Memory B cell (primary cell): ENCODE measurements around the gene RSPH3.
A peak's percentile ranks its signal among the peaks of the same experiment; 100 is the strongest.
"Not testable (repeated sequence)": the region's sequence is repeated elsewhere in the genome, so short reads cannot be mapped to it uniquely, and the experiment has no call there.

Source experiments
- ATAC-seq: fragments of 150-1000 bp; cut with Tn5 transposase; 2 replicates; pipeline ENCODE4 v1.10.0; 2021; ENCODE audit warnings: low read depth, mild to moderate bottlenecking, moderate library complexity
- DNase-seq, 2 donors: peaks; one replicate each; pipeline ENCODE4 v3.0.0; 2022; ENCODE audit warnings: low spot score in 2 of 2
- H3K27ac Mint-ChIP-seq: one replicate; pipeline ENCODE4 v1.8.0; 2022; ENCODE audit warnings: mild to moderate bottlenecking, moderate library complexity, mixed read lengths
- H3K27me3 Mint-ChIP-seq: one replicate; pipeline ENCODE4 v1.8.0; 2022; ENCODE audit warnings: mixed read lengths
- H3K36me3 Mint-ChIP-seq: one replicate; pipeline ENCODE4 v1.8.0; 2022; ENCODE audit warnings: mild to moderate bottlenecking, mixed read lengths
- H3K4me1 Mint-ChIP-seq: one replicate; pipeline ENCODE4 v1.8.0; 2022; ENCODE audit warnings: mixed read lengths
- H3K4me3 Mint-ChIP-seq: one replicate; pipeline ENCODE4 v1.8.0; 2022; ENCODE audit warnings: mild to moderate bottlenecking, moderate library complexity, mixed read lengths
- H3K9me3 Mint-ChIP-seq: one replicate; pipeline ENCODE4 v1.8.0; 2022; ENCODE audit warnings: mixed read lengths

Gene RSPH3

DNA sequence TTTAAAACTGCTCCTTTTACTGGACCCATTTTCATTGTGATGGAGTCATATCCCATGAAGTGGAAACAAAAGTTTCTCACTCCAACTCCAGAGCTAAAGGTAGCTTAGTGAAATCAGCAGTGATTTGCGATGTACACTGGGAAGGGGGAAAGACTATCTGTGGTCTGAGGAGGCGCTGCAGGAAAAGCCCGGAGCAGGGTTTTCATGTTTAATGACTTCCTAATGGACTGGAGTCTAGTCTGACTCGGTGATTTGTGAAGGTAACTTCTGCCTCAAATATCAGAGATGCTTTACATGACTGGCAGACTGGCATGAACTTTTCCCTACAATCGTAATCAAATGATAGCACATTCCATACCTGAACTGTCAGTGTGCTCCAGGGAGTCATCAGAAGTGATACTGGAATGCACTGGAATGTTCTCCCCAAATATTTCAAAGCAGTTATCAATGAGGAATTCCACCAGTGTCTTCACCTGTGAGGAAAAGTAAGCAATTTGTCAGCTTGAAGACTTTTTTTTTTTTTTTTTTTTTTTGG lies 37.8 kb upstream of the RSPH3 start:
- H3K27ac Mint-ChIP-seq, result peak overlapping the region; percentile 99
- ATAC-seq, result no peak
- H3K9me3 Mint-ChIP-seq, result no peaks in the 10 kb centered on the region
- H3K27me3 Mint-ChIP-seq, result no peaks in the 10 kb centered on the region
- H3K4me1 Mint-ChIP-seq, result peaks cover 49% of the 10 kb centered on the region
- H3K4me3 Mint-ChIP-seq, result peak overlapping the region; percentile 52
- no peak for DNase-seq
- peaks cover 47% of the 10 kb centered on the region for H3K36me3 Mint-ChIP-seq

- Mint-ChIP-seq H3K27me3 (no peaks in the 10 kb centered on the region), H3K4me3 (peak overlapping the region; percentile 8), H3K9me3 (no peaks in the 10 kb centered on the region), H3K36me3 (peaks cover 37% of the 10 kb centered on the region), H3K27ac (peak overlapping the region; percentile 99), H3K4me1 (peaks cover 40% of the 10 kb centered on the region)
- DNase-seq (no peak), ATAC-seq (no peak)
Observed at GRCh38 chr6:159036673-159037072, 36.7 kb upstream of the RSPH3 start.

GRCh38 chr6:159035891-159036290 lies 35.9 kb upstream of the RSPH3 start:
- DNase-seq, result no peak
- Mint-ChIP-seq H3K4me3 (no peak overlapping the region), H3K27me3 (no peaks in the 10 kb centered on the region), H3K27ac (peak overlapping the region; percentile 43), H3K9me3 (no peaks in the 10 kb centered on the region), H3K36me3 (peaks cover 30% of the 10 kb centered on the region), H3K4me1 (peaks cover 34% of the 10 kb centered on the region)
- no peak for ATAC-seq

- no peaks in the 10 kb centered on the region for H3K27me3 Mint-ChIP-seq
- DNase-seq (no peak), ATAC-seq (peak; percentile 42)
- H3K36me3 Mint-ChIP-seq, result peaks cover 17% of the 10 kb centered on the region
- H3K4me1 Mint-ChIP-seq, result peaks cover 22% of the 10 kb centered on the region
- H3K4me3 Mint-ChIP-seq, result no peak overlapping the region
- H3K9me3 Mint-ChIP-seq, result no peaks in the 10 kb centered on the region
- H3K27ac Mint-ChIP-seq, result peak overlapping the region; percentile 71
Observed at GRCh38 chr6:159033160-159034049, 33.4 kb upstream of the RSPH3 start.

DNA sequence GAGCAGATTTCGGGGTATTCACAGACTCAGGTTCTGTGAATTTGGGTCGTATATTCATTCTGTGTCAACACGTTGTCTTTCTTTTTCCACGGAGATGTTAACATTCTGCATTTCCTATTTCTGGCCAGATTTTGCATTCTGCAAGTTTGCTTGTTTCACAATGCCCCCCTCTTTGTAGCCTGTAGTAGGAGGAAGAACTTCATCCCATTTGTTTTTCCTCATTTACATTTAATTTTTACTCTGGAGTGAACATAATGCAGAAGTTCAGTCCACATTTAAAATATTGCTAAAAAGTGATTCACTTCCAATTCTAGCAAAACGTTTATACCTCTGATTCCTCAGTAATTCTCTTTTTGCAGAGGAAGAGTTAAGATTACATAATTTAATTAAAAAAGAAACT lies 31.8 kb upstream of the RSPH3 start:
- DNase-seq (no peak), ATAC-seq (no peak)
- Mint-ChIP-seq H3K4me3 (no peak overlapping the region), H3K27ac (peak overlapping the region; percentile 9), H3K4me1 (peaks cover 16% of the 10 kb centered on the region), H3K9me3 (peaks cover 1% of the 10 kb centered on the region), H3K36me3 (peaks cover 20% of the 10 kb centered on the region), H3K27me3 (no peaks in the 10 kb centered on the region)

- ATAC-seq (no peak), DNase-seq (no peak)
- H3K4me3 Mint-ChIP-seq, result no peak overlapping the region
- peaks cover 20% of the 10 kb centered on the region for H3K36me3 Mint-ChIP-seq
- peaks cover 8% of the 10 kb centered on the region for H3K4me1 Mint-ChIP-seq
- no peak overlapping the region for H3K27ac Mint-ChIP-seq
- H3K9me3 Mint-ChIP-seq, result peaks cover 6% of the 10 kb centered on the region
- no peaks in the 10 kb centered on the region for H3K27me3 Mint-ChIP-seq
Observed at GRCh38 chr6:159030168-159030567, 30.2 kb upstream of the RSPH3 start.

GRCh38 chr6:159025224-159025623 lies 25.2 kb upstream of the RSPH3 start:
- H3K9me3 Mint-ChIP-seq, result peaks cover 17% of the 10 kb centered on the region
- not testable (repeated sequence) for H3K4me3 Mint-ChIP-seq, H3K27ac Mint-ChIP-seq

GRCh38 chr6:159023893-159024292 lies 23.9 kb upstream of the RSPH3 start:
- Mint-ChIP-seq H3K4me1 (no peaks in the 10 kb centered on the region), H3K27ac (no peak overlapping the region), H3K27me3 (no peaks in the 10 kb centered on the region), H3K36me3 (peaks cover 29% of the 10 kb centered on the region), H3K9me3 (peaks cover 17% of the 10 kb centered on the region), H3K4me3 (no peak overlapping the region)
- ATAC-seq, result no peak
- DNase-seq, result no peak

More at GRCh38 chr6:159025224-159025623, 25.2 kb upstream of the RSPH3 start:
- not testable (repeated sequence) for H3K4me1 Mint-ChIP-seq, H3K27me3 Mint-ChIP-seq, DNase-seq, ATAC-seq
- H3K36me3 Mint-ChIP-seq, result peaks cover 29% of the 10 kb centered on the region

GRCh38 chr6:159020011-159020410 lies 20.0 kb upstream of the RSPH3 start:
- Mint-ChIP-seq H3K4me1 (peaks cover 3% of the 10 kb centered on the region), H3K4me3 (no peak overlapping the region), H3K27ac (no peak overlapping the region), H3K27me3 (no peaks in the 10 kb centered on the region), H3K36me3 (peaks cover 14% of the 10 kb centered on the region), H3K9me3 (peaks cover 11% of the 10 kb centered on the region)
- ATAC-seq, result no peak
- no peak for DNase-seq

DNA sequence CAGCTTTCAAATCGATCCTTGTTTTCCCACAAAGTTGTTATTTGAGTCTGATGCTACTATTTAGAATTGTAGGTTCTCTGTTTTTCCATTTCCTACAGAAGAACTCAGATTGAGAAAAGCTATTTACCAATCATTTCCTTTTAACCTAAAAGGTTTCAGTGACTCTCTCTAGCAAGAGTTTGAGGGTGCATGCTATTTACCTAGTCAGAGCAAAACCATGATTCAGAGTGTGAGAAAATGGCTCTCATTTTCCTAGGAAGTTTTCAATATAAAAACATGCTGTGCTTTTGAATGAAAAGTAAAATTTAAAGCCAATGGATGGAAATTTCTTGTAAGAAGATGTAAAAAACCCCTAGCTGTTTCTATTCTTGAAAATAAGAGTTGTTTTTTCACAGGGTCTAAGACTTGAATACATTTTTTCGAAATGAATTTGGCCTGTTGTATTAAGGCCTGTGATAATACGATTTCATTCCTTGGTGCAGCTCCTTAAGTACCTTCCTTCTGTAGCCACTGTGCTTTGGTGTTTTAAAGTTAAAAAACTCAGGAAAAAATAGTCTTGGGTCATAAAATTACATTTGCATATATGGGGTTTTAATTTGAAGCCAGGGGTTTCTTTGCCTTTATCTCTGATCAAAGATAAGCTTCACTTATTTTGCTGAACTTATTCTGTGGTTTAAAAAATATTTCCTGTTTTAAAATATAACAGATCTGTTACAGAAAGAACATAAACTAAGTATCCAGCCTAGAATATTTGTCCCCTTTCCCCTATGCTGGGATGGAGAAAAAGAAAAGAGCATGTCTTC lies 18.0 kb upstream of the RSPH3 start:
- Mint-ChIP-seq H3K36me3 (peaks cover 7% of the 10 kb centered on the region), H3K4me1 (peaks cover 7% of the 10 kb centered on the region), H3K9me3 (peaks cover 5% of the 10 kb centered on the region), H3K27ac (no peak overlapping the region), H3K4me3 (no peak overlapping the region), H3K27me3 (no peaks in the 10 kb centered on the region)
- no peak for DNase-seq
- no peak for ATAC-seq

DNA sequence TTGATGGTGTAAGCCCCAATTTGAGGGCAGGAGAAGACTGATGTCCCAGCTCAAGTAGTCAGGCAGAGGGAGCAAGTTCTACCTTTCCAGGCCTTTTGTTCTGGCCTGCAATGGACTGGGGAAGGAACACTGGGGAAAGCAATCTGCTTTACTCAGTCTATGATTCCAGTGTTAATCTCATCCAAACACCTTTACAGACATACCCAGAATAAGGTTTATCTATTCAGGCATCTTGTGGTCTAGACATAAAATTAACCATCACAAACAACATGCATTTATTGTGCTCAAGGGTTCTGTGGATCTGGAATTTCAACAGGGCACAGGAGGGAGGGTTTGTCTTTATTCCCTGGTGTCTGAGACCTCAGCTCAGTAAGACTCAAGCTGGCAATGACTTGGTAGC lies 14.4 kb upstream of the RSPH3 start:
- H3K36me3 Mint-ChIP-seq, result peaks cover 2% of the 10 kb centered on the region
- DNase-seq (no peak), ATAC-seq (no peak)
- H3K4me1 Mint-ChIP-seq, result peaks cover 23% of the 10 kb centered on the region
- H3K9me3 Mint-ChIP-seq, result no peaks in the 10 kb centered on the region
- H3K27me3 Mint-ChIP-seq, result no peaks in the 10 kb centered on the region
- H3K27ac Mint-ChIP-seq, result no peak overlapping the region
- H3K4me3 Mint-ChIP-seq, result no peak overlapping the region

- Mint-ChIP-seq H3K36me3 (peaks cover 2% of the 10 kb centered on the region), H3K4me3 (peak overlapping the region; percentile 11), H3K27ac (peak overlapping the region; percentile 47), H3K4me1 (peaks cover 25% of the 10 kb centered on the region), H3K9me3 (no peaks in the 10 kb centered on the region), H3K27me3 (no peaks in the 10 kb centered on the region)
- no peak for DNase-seq
- peak; percentile 82 for ATAC-seq
Observed at GRCh38 chr6:159013229-159013628, 13.2 kb upstream of the RSPH3 start.

DNA sequence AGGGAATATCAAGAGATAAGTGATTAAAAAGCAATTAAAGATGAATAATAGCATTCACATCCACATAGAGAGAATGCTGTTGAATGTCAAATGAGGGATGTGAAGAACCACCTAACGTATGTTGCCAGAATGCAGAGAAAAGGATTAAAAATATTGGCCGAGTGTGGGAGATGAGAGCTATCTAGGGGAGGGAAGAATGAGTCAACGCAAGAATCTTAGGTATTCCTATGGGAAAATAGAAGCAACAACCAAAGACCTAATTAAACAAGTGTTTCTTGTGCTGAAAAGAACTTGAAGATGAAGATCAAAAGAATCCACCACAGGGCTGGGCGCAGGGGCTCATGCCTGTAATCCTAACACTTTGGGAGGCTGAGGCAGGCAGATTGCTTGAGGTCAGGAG lies 12.2 kb upstream of the RSPH3 start:
- H3K36me3 Mint-ChIP-seq, result peaks cover 2% of the 10 kb centered on the region
- H3K4me1 Mint-ChIP-seq, result peaks cover 28% of the 10 kb centered on the region
- DNase-seq (no peak), ATAC-seq (no peak)
- no peak overlapping the region for H3K4me3 Mint-ChIP-seq
- peak overlapping the region; percentile 0 for H3K27ac Mint-ChIP-seq
- H3K27me3 Mint-ChIP-seq, result no peaks in the 10 kb centered on the region
- no peaks in the 10 kb centered on the region for H3K9me3 Mint-ChIP-seq

GRCh38 chr6:159010037-159010612 lies 10.1 kb upstream of the RSPH3 start:
- not testable (repeated sequence) for H3K9me3 Mint-ChIP-seq, ATAC-seq, H3K36me3 Mint-ChIP-seq, DNase-seq, H3K27me3 Mint-ChIP-seq
- Mint-ChIP-seq H3K4me3 (peak overlapping the region; percentile 51), H3K4me1 (peaks cover 28% of the 10 kb centered on the region), H3K27ac (peak overlapping the region; percentile 75)
